ENCODE measurements around the gene GPC4. TPM values are rescaled to one million over a fixed set of nuclear protein-coding genes. Genes with fewer than 3 reads are reported as not detected.

Gene GPC4
- polyA plus RNA-seq, 1 donor from 2014 or later: 1.2 TPM

DNA sequence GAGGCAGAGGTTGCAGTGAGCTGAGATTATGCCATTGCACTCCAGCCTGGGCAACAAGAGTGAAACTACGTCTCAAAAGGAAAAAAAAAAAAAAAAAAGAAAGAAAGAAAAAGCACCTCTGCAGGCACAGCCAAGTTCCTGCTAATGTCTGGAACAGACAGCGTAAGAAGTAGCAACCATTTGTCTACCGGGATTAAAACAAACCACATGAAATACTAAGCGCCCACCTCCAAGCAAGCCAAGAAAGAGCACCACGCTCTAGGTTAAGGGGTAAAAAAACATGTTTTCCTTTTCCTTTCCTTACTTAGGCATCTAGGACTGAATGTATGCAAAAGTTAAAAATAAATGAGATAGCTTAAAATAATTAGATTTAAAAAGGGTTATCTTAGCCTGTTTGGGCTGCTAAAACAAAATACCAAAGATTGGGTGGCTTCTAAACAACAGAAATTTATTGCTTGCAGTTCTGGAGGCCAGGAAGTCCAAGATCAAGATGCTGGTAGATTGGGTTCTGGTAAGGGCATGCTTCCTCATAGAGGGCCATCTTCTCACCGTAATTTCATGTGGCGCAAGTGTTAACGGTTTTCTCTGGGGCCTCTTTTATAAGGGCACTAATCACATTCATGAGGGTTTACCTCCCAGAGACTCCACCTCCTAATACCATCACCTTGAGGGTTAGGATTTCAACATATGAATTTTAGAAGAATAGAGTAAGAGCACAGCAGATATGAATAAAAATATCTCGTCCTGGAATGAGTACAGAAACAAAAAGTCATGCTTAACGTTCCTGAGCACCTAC, 12.3 kb downstream of the GPC4 start:
- Histone ChIP-seq H3K36me3 (ENCODE audit: insufficient read depth, low read length) (no peaks in the 10 kb centered on the region), H3K9me2 (ENCODE audit: insufficient read depth, low read length) (no peaks in the 10 kb centered on the region), H3K27ac (ENCODE audit: low read length) (no peak overlapping the region), H3K9me3 (ENCODE audit: low read length) (no peaks in the 10 kb centered on the region), H3K9ac (ENCODE audit: low read length) (no peak overlapping the region), H3K27me3 (ENCODE audit: insufficient read depth, low read depth, low read length) (no peaks in the 10 kb centered on the region), H2AFZ (ENCODE audit: low read depth, low read length) (no peak overlapping the region), H3F3A (ENCODE audit: insufficient read depth, low read length, poor library complexity, severe bottlenecking) (no peaks in the 10 kb centered on the region), H3K79me2 (replicated peaks; ENCODE audit: insufficient read depth, low read length) (no peaks in the 10 kb centered on the region), H3K4me2 (ENCODE audit: low read length) (no peak overlapping the region), H3K4me3 (ENCODE audit: low read length) (no peak overlapping the region), H4K20me1 (ENCODE audit: insufficient read depth) (no peaks in the 10 kb centered on the region)
- TF ChIP-seq, protein P1, sequence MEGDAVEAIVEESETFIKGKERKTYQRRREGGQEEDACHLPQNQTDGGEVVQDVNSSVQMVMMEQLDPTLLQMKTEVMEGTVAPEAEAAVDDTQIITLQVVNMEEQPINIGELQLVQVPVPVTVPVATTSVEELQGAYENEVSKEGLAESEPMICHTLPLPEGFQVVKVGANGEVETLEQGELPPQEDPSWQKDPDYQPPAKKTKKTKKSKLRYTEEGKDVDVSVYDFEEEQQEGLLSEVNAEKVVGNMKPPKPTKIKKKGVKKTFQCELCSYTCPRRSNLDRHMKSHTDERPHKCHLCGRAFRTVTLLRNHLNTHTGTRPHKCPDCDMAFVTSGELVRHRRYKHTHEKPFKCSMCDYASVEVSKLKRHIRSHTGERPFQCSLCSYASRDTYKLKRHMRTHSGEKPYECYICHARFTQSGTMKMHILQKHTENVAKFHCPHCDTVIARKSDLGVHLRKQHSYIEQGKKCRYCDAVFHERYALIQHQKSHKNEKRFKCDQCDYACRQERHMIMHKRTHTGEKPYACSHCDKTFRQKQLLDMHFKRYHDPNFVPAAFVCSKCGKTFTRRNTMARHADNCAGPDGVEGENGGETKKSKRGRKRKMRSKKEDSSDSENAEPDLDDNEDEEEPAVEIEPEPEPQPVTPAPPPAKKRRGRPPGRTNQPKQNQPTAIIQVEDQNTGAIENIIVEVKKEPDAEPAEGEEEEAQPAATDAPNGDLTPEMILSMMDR (IDR thresholded peaks at IDR 0.05; ENCODE audit: poor library complexity, severe bottlenecking): no peak
- no peak for TF ChIP-seq MXI1 (conservative IDR thresholded peaks at IDR 0.05; ENCODE audit: poor library complexity, severe bottlenecking)
- no peak for TF ChIP-seq EZH2 (IDR thresholded peaks at IDR 0.05; ENCODE audit: borderline replicate concordance, insufficient read depth, low read length, poor library complexity, severe bottlenecking)
- TF ChIP-seq TAF1 (IDR thresholded peaks at IDR 0.05; ENCODE audit: low read depth): no peak

DNA sequence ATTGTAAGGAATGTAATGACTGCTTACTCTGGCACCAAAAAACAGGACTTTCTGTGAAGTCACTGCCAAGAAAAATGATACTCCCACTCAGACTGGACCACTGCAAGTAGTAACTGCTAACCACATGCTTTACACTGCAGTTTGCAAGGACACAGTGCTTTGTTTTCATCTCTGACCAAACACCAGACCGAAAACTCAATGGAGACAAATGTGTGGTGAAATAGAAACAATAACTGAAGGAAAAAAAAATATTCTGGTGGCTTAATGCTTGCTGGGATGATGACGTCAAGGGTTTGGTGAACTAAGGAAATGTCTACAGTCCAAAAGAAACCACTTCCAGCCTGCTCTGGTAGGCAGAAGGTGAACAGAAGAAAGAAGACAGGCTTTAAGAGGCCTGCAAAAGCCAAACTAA, 13.2 kb downstream of the GPC4 start:
- H3K4me2 ChIP-seq (ENCODE audit: low read length): no peak overlapping the region
- H3K36me3 ChIP-seq (ENCODE audit: insufficient read depth, low read length): no peaks in the 10 kb centered on the region
- no peaks in the 10 kb centered on the region for H3F3A ChIP-seq (ENCODE audit: insufficient read depth, low read length, poor library complexity, severe bottlenecking)
- H3K9me2 ChIP-seq (ENCODE audit: insufficient read depth, low read length): no peaks in the 10 kb centered on the region
- TF ChIP-seq EZH2 (IDR thresholded peaks at IDR 0.05; ENCODE audit: borderline replicate concordance, insufficient read depth, low read length, poor library complexity, severe bottlenecking): no peak
- H3K4me3 ChIP-seq (ENCODE audit: low read length): no peak overlapping the region
- no peaks in the 10 kb centered on the region for H3K27me3 ChIP-seq (ENCODE audit: insufficient read depth, low read depth, low read length)
- H4K20me1 ChIP-seq (ENCODE audit: insufficient read depth): no peaks in the 10 kb centered on the region
- no peak overlapping the region for H2AFZ ChIP-seq (ENCODE audit: low read depth, low read length)
- no peaks in the 10 kb centered on the region for H3K9me3 ChIP-seq (ENCODE audit: low read length)
- no peak overlapping the region for H3K27ac ChIP-seq (ENCODE audit: low read length)
- H3K79me2 ChIP-seq (replicated peaks; ENCODE audit: insufficient read depth, low read length): no peaks in the 10 kb centered on the region
- H3K9ac ChIP-seq (ENCODE audit: low read length): no peak overlapping the region

DNA sequence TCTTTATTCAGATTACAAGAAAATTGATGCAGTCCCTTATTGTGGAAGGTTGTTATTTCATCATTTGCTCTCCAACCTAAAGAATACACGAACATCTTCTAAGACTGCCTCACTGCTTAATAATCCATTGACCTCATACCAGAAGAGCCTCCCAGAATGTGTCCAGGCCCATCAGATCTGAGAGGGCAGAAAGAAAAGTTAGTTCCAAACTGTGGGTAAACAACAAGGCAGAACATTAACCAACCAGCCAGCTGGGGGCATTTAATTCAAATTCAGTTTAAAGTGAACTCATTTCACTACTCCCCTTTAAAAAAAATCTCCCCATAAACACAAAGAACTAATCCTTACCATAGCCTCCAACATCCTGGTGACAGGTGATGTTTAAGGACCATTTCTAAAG, 13.8 kb downstream of the GPC4 start:
- Histone ChIP-seq H3K79me2 (replicated peaks; ENCODE audit: insufficient read depth, low read length) (no peaks in the 10 kb centered on the region), H3K4me2 (ENCODE audit: low read length) (no peak overlapping the region), H3K9ac (ENCODE audit: low read length) (no peak overlapping the region), H4K20me1 (ENCODE audit: insufficient read depth) (no peaks in the 10 kb centered on the region), H3K36me3 (ENCODE audit: insufficient read depth, low read length) (no peaks in the 10 kb centered on the region), H3F3A (ENCODE audit: insufficient read depth, low read length, poor library complexity, severe bottlenecking) (no peaks in the 10 kb centered on the region), H3K9me3 (ENCODE audit: low read length) (no peaks in the 10 kb centered on the region), H2AFZ (ENCODE audit: low read depth, low read length) (no peak overlapping the region), H3K9me2 (ENCODE audit: insufficient read depth, low read length) (no peaks in the 10 kb centered on the region), H3K27me3 (ENCODE audit: insufficient read depth, low read depth, low read length) (no peaks in the 10 kb centered on the region), H3K27ac (ENCODE audit: low read length) (no peak overlapping the region), H3K4me3 (ENCODE audit: low read length) (no peak overlapping the region)
- no peak for TF ChIP-seq SMC3 (conservative IDR thresholded peaks at IDR 0.05; ENCODE audit: poor library complexity)
- TF ChIP-seq, protein P1 (IDR thresholded peaks at IDR 0.05; ENCODE audit: poor library complexity, severe bottlenecking): no peak
- no peak for TF ChIP-seq EZH2 (IDR thresholded peaks at IDR 0.05; ENCODE audit: borderline replicate concordance, insufficient read depth, low read length, poor library complexity, severe bottlenecking)
- TF ChIP-seq, protein P2, sequence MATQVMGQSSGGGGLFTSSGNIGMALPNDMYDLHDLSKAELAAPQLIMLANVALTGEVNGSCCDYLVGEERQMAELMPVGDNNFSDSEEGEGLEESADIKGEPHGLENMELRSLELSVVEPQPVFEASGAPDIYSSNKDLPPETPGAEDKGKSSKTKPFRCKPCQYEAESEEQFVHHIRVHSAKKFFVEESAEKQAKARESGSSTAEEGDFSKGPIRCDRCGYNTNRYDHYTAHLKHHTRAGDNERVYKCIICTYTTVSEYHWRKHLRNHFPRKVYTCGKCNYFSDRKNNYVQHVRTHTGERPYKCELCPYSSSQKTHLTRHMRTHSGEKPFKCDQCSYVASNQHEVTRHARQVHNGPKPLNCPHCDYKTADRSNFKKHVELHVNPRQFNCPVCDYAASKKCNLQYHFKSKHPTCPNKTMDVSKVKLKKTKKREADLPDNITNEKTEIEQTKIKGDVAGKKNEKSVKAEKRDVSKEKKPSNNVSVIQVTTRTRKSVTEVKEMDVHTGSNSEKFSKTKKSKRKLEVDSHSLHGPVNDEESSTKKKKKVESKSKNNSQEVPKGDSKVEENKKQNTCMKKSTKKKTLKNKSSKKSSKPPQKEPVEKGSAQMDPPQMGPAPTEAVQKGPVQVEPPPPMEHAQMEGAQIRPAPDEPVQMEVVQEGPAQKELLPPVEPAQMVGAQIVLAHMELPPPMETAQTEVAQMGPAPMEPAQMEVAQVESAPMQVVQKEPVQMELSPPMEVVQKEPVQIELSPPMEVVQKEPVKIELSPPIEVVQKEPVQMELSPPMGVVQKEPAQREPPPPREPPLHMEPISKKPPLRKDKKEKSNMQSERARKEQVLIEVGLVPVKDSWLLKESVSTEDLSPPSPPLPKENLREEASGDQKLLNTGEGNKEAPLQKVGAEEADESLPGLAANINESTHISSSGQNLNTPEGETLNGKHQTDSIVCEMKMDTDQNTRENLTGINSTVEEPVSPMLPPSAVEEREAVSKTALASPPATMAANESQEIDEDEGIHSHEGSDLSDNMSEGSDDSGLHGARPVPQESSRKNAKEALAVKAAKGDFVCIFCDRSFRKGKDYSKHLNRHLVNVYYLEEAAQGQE (IDR thresholded peaks at IDR 0.05; ENCODE audit: borderline replicate concordance): no peak
- TF ChIP-seq POLR2AphosphoS5 (IDR thresholded peaks at IDR 0.05): no peak
- TF ChIP-seq MXI1 (conservative IDR thresholded peaks at IDR 0.05; ENCODE audit: poor library complexity, severe bottlenecking): no peak
- no peak for TF ChIP-seq EP300 (conservative IDR thresholded peaks at IDR 0.05; ENCODE audit: poor library complexity, severe bottlenecking)
- no peak for TF ChIP-seq TAF1 (IDR thresholded peaks at IDR 0.05; ENCODE audit: low read depth)
- no peak for TF ChIP-seq RAD21 (conservative IDR thresholded peaks at IDR 0.05)
